ENCODE measurements around the gene TNFRSF6B. TPM values are rescaled to one million over a fixed set of nuclear protein-coding genes. Genes with fewer than 3 reads are reported as not detected.

TNFRSF6B gene
- total and polyA plus RNA-seq, 2 donors (not counting 3 experiments of a cell fraction or from before 2014, with no cell fraction given), result 0.69 to 11.3 TPM

GRCh38 chr20:63693083-63693732, 3.2 kb upstream of the TNFRSF6B start:
- H3K9me3 ChIP-seq (replicated peaks; ENCODE audit: control insufficient read depth, insufficient read depth, low read length), result no peaks in the 10 kb centered on the region
- no peak overlapping the region for H3K27ac ChIP-seq (ENCODE audit: insufficient read depth, low read depth, low read length)
- peaks cover 25% of the 10 kb centered on the region for H3K4me1 ChIP-seq (ENCODE audit: control insufficient read depth, extremely low read depth, insufficient read depth, low read length)
- no peak for DNase-seq (ENCODE audit: low read depth, low spot score)
- intact Hi-C loops (cut with micrococcal nuclease) (no loop called here), dilution Hi-C loops (cut with MboI; ENCODE audit: extremely low pct_ligation_motif_present, low sequenced_read_pairs) (no loop called here)
- POLR2A ChIA-PET, result no interaction called here
- H3K36me3 ChIP-seq (ENCODE audit: control insufficient read depth in 2 of 2, extremely low read depth in 1 of 2, insufficient read depth in 2 of 2, low read length in 2 of 2), result no peaks in the 10 kb centered on the region
- H3K27me3 ChIP-seq (ENCODE audit: control insufficient read depth in 2 of 2, insufficient read depth in 2 of 2, low read length in 2 of 2), result no peaks in the 10 kb centered on the region
- no TSS peak for BruUV-seq (replicated peaks)
- H3K4me2 ChIP-seq (ENCODE audit: insufficient read depth, low read length), result no peak overlapping the region
- CTCF ChIA-PET, result interaction anchor here (1.4 kb wide), 1 partner anchor 51 kb away, joined by 3 read pairs; no protein-coding TSS in a partner anchor
- H3K4me3 ChIP-seq (replicated peaks in 1 of 3; ENCODE audit: insufficient read depth in 1 of 3, low read depth in 1 of 3, low read length in 3 of 3), result no peak overlapping the region
- no peak overlapping the region for H2AFZ ChIP-seq (ENCODE audit: low read depth, low read length)
- TF ChIP-seq EZH2 (IDR thresholded peaks at IDR 0.05; ENCODE audit: borderline replicate concordance, low read depth, low read length, severe bottlenecking) (no peak), GATA2 (IDR thresholded peaks at IDR 0.05; ENCODE audit: insufficient read depth, insufficient read length, low read depth, low read length) (no peak), POLR2AphosphoS5 (IDR thresholded peaks at IDR 0.05; ENCODE audit: insufficient read depth, low read depth, low read length) (no peak), JUN (IDR thresholded peaks at IDR 0.05; ENCODE audit: borderline replicate concordance, insufficient read depth, insufficient read length, low read depth) (no peak)
- TF ChIP-seq, protein P1, sequence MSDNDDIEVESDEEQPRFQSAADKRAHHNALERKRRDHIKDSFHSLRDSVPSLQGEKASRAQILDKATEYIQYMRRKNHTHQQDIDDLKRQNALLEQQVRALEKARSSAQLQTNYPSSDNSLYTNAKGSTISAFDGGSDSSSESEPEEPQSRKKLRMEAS (IDR thresholded peaks at IDR 0.05; ENCODE audit: insufficient read depth, insufficient read length), result no peak
- H3K9me1 ChIP-seq (replicated peaks; ENCODE audit: control insufficient read depth, extremely low read depth, insufficient read depth, low read length), result no peaks in the 10 kb centered on the region
- FAIRE-seq, result peak; percentile 24
- H3K9ac ChIP-seq (replicated peaks; ENCODE audit: extremely low read depth, insufficient read depth, low read length), result no peak overlapping the region
- no peaks in the 10 kb centered on the region for H4K20me1 ChIP-seq (replicated peaks; ENCODE audit: control insufficient read depth, extremely low read depth, insufficient read depth, low read length)
- no peaks in the 10 kb centered on the region for H3K79me2 ChIP-seq (ENCODE audit: control insufficient read depth, insufficient read depth, low read length)
